Subcutaneous abdominal adipose tissue (tissue), 5 donors: ENCODE data around the gene ARHGAP24.
A peak's percentile ranks its signal among the peaks of the same experiment; 100 is the strongest.

Experiments used
- H3K27ac ChIP-seq: one replicate; pipeline ENCODE4 v1.7.0; 2013; ENCODE audit warnings: low read depth, mild to moderate bottlenecking, inconsistent platforms, low read length, moderate library complexity
- H3K27me3 ChIP-seq, 5 donors: one replicate each; pipeline ENCODE4 v1.7.0; 2013; ENCODE audit warnings: low read length in 5 of 5, inconsistent platforms in 1 of 5; ENCODE audit not compliant: control insufficient read depth in 5 of 5, insufficient read depth in 4 of 5
- H3K36me3 ChIP-seq, 5 donors: one replicate each; pipeline ENCODE4 v1.7.0; 2013; ENCODE audit warnings: low read length in 5 of 5; ENCODE audit not compliant: control insufficient read depth in 5 of 5, insufficient read depth in 5 of 5
- H3K4me1 ChIP-seq, 5 donors: one replicate each; pipeline ENCODE4 v1.7.0; 2013; ENCODE audit warnings: low read length in 5 of 5, mild to moderate bottlenecking in 3 of 5, moderate library complexity in 1 of 5; ENCODE audit not compliant: control insufficient read depth in 5 of 5, insufficient read depth in 5 of 5
- H3K4me3 ChIP-seq, 5 donors: one replicate each; pipeline ENCODE4 v1.7.0; 2013; ENCODE audit warnings: low read length in 5 of 5, low read depth in 1 of 5
- H3K9ac ChIP-seq, 5 donors: one replicate each; pipeline ENCODE4 v1.7.0; 2013; ENCODE audit warnings: low read length in 5 of 5, mild to moderate bottlenecking in 4 of 5, moderate library complexity in 3 of 5
- H3K9me3 ChIP-seq, 5 donors: one replicate each; pipeline ENCODE4 v1.7.0; 2013; ENCODE audit warnings: low read length in 5 of 5; ENCODE audit not compliant: control insufficient read depth in 5 of 5
- donor health status: healthy.
- donor health status: healthy.
- donor health status: healthy.
- donor health status: healthy.
- donor health status: healthy.

ARHGAP24 gene

GRCh38 chr4:85724791-85725563 is 250.0 kb downstream of the ARHGAP24 start:
- peak overlapping the region in 2 of 5 donors; percentile 39 to 58 for H3K9ac ChIP-seq
- H3K27me3 ChIP-seq = no peaks in the 10 kb centered on the region
- peaks cover 5 to 46% (median 28%) of the 10 kb centered on the region in 5 donors for H3K4me1 ChIP-seq
- H3K4me3 ChIP-seq = no peak overlapping the region
- H3K36me3 ChIP-seq = peaks cover 0 to 3% (median 0%) of the 10 kb centered on the region in 5 donors
- no peaks in the 10 kb centered on the region for H3K9me3 ChIP-seq
- H3K27ac ChIP-seq = peak overlapping the region; percentile 74

GRCh38 chr4:85725721-85726170 is 250.8 kb downstream of the ARHGAP24 start:
- no peak overlapping the region for H3K4me3 ChIP-seq
- no peaks in the 10 kb centered on the region for H3K9me3 ChIP-seq
- H3K27ac ChIP-seq = peak overlapping the region; percentile 74
- H3K36me3 ChIP-seq = peaks cover 0 to 3% (median 0%) of the 10 kb centered on the region in 5 donors
- H3K4me1 ChIP-seq = peaks cover 5 to 46% (median 28%) of the 10 kb centered on the region in 5 donors
- H3K27me3 ChIP-seq = no peaks in the 10 kb centered on the region
- H3K9ac ChIP-seq = peak overlapping the region in 1 of 5 donors; percentile 60

GRCh38 chr4:85726555-85726954 is 251.6 kb downstream of the ARHGAP24 start:
- no peak overlapping the region for H3K4me3 ChIP-seq
- peak overlapping the region in 1 of 5 donors; percentile 60 for H3K9ac ChIP-seq
- peaks cover 0 to 3% (median 0%) of the 10 kb centered on the region in 5 donors for H3K36me3 ChIP-seq
- no peaks in the 10 kb centered on the region for H3K27me3 ChIP-seq
- H3K4me1 ChIP-seq = peaks cover 5 to 46% (median 28%) of the 10 kb centered on the region in 5 donors
- no peaks in the 10 kb centered on the region for H3K9me3 ChIP-seq
- H3K27ac ChIP-seq = peak overlapping the region; percentile 74

GRCh38 chr4:85728464-85728863 is 253.5 kb downstream of the ARHGAP24 start:
- Histone ChIP-seq H3K4me3 (no peak overlapping the region), H3K36me3 (no peaks in the 10 kb centered on the region), H3K27me3 (no peaks in the 10 kb centered on the region), H3K9ac (no peak overlapping the region), H3K4me1 (peaks cover 5 to 42% (median 28%) of the 10 kb centered on the region in 5 donors), H3K27ac (peak overlapping the region; percentile 31), H3K9me3 (no peaks in the 10 kb centered on the region)

GRCh38 chr4:85732124-85732523 is 257.2 kb downstream of the ARHGAP24 start:
- Histone ChIP-seq H3K4me1 (peaks cover 0 to 17% (median 10%) of the 10 kb centered on the region in 5 donors), H3K9me3 (no peaks in the 10 kb centered on the region), H3K27me3 (no peaks in the 10 kb centered on the region), H3K36me3 (no peaks in the 10 kb centered on the region), H3K9ac (no peak overlapping the region), H3K27ac (peak overlapping the region; percentile 9), H3K4me3 (no peak overlapping the region)

- H3K27ac ChIP-seq = peak overlapping the region; percentile 32
- no peak overlapping the region for H3K9ac ChIP-seq
- no peak overlapping the region for H3K4me3 ChIP-seq
- no peaks in the 10 kb centered on the region for H3K36me3 ChIP-seq
- H3K27me3 ChIP-seq = no peaks in the 10 kb centered on the region
- no peaks in the 10 kb centered on the region for H3K9me3 ChIP-seq
- H3K4me1 ChIP-seq = peaks cover 0 to 11% (median 8%) of the 10 kb centered on the region in 5 donors
Measured at GRCh38 chr4:85733798-85734197, 258.8 kb downstream of the ARHGAP24 start.

GRCh38 chr4:85734424-85734831 is 259.5 kb downstream of the ARHGAP24 start:
- Histone ChIP-seq H3K36me3 (no peaks in the 10 kb centered on the region), H3K27me3 (no peaks in the 10 kb centered on the region), H3K27ac (peak overlapping the region; percentile 32), H3K4me3 (no peak overlapping the region), H3K9me3 (no peaks in the 10 kb centered on the region), H3K4me1 (peaks cover 0 to 10% (median 6%) of the 10 kb centered on the region in 5 donors), H3K9ac (no peak overlapping the region)

- Histone ChIP-seq H3K27me3 (no peaks in the 10 kb centered on the region), H3K9ac (no peak overlapping the region), H3K4me1 (peaks cover 0 to 20% (median 9%) of the 10 kb centered on the region in 5 donors), H3K4me3 (no peak overlapping the region), H3K27ac (no peak overlapping the region), H3K9me3 (no peaks in the 10 kb centered on the region), H3K36me3 (no peaks in the 10 kb centered on the region)
Measured at GRCh38 chr4:85736571-85736970, 261.6 kb downstream of the ARHGAP24 start.

- H3K4me1 ChIP-seq = peaks cover 0 to 27% (median 15%) of the 10 kb centered on the region in 5 donors
- H3K9me3 ChIP-seq = no peaks in the 10 kb centered on the region
- no peak overlapping the region for H3K4me3 ChIP-seq
- H3K9ac ChIP-seq = no peak overlapping the region
- H3K27ac ChIP-seq = no peak overlapping the region
- H3K36me3 ChIP-seq = no peaks in the 10 kb centered on the region
- no peaks in the 10 kb centered on the region for H3K27me3 ChIP-seq
Measured at GRCh38 chr4:85737254-85737653, 262.3 kb downstream of the ARHGAP24 start.

- Histone ChIP-seq H3K9me3 (no peaks in the 10 kb centered on the region), H3K36me3 (no peaks in the 10 kb centered on the region), H3K4me1 (peaks cover 0 to 38% (median 22%) of the 10 kb centered on the region in 5 donors), H3K9ac (no peak overlapping the region), H3K4me3 (no peak overlapping the region), H3K27ac (no peak overlapping the region), H3K27me3 (no peaks in the 10 kb centered on the region)
Measured at GRCh38 chr4:85738721-85739120, 263.8 kb downstream of the ARHGAP24 start.
